BE2C (cell line): ENCODE results near the gene USP7.

ENCODE experiments used
- DNase-seq: peaks from one replicate; pipeline ENCODE4 v3.0.0-alpha.2; 2020
- H3K27me3 ChIP-seq: fragments of 250-450 bp; sonication (Bioruptor Pico); 2 replicates; pipeline ENCODE4 v1.5.1; 2020; ENCODE audit warnings: mild to moderate bottlenecking
- H3K36me3 ChIP-seq: fragments of 250-450 bp; sonication (Bioruptor Pico); 2 replicates; pipeline ENCODE4 v1.5.1; 2020; ENCODE audit warnings: mild to moderate bottlenecking
- H3K4me1 ChIP-seq: fragments of 250-450 bp; sonication (Bioruptor Pico); 2 replicates; pipeline ENCODE4 v1.5.1; 2020
- H3K4me3 ChIP-seq: 2 replicates; pipeline ENCODE4 v1.5.1; 2011; ENCODE audit warnings: low read depth, low read length
- H3K9me3 ChIP-seq: fragments of 250-450 bp; sonication (Bioruptor Pico); 2 replicates; pipeline ENCODE4 v1.5.1; 2020
- TF ChIP-seq, protein P1 (sequence below): IDR thresholded peaks from 2 replicates; pipeline ENCODE4 v1.5.1; 2012; ENCODE audit warnings: mild to moderate bottlenecking, low read depth, low read length

Gene USP7

DNA sequence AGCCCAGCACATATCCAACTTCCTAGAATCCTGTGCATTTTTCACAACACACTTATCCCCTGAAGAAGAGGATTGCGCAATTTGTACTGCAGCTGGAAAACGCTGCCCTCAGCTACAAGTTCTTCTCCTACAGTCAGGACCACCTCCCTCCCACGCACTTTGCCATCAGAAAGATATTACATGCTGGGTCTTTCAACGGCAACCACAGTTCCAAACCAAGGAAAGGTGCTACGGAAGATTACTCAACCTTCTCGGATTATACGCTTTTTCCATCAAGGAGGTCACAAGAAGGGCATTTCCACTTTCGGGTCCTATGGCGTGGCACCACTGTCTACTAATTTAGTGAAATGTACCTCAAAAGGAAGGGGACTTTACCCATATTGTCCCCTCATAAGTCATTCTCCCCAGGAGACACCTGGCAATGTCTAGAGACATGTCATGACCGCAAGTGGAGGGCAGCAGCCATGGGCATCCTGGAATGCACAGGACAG lies 35.2 kb downstream of the USP7 start:
- H3K27me3 ChIP-seq, result no peaks in the 10 kb centered on the region
- no peaks in the 10 kb centered on the region for H3K9me3 ChIP-seq
- H3K4me1 ChIP-seq, result peaks cover 13% of the 10 kb centered on the region; the same call in 1 of the 2 replicates
- DNase-seq, result no peak
- peaks cover 51% of the 10 kb centered on the region for H3K36me3 ChIP-seq
- no peak overlapping the region for H3K4me3 ChIP-seq
- TF ChIP-seq, protein P1, sequence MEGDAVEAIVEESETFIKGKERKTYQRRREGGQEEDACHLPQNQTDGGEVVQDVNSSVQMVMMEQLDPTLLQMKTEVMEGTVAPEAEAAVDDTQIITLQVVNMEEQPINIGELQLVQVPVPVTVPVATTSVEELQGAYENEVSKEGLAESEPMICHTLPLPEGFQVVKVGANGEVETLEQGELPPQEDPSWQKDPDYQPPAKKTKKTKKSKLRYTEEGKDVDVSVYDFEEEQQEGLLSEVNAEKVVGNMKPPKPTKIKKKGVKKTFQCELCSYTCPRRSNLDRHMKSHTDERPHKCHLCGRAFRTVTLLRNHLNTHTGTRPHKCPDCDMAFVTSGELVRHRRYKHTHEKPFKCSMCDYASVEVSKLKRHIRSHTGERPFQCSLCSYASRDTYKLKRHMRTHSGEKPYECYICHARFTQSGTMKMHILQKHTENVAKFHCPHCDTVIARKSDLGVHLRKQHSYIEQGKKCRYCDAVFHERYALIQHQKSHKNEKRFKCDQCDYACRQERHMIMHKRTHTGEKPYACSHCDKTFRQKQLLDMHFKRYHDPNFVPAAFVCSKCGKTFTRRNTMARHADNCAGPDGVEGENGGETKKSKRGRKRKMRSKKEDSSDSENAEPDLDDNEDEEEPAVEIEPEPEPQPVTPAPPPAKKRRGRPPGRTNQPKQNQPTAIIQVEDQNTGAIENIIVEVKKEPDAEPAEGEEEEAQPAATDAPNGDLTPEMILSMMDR, result no peak

DNA sequence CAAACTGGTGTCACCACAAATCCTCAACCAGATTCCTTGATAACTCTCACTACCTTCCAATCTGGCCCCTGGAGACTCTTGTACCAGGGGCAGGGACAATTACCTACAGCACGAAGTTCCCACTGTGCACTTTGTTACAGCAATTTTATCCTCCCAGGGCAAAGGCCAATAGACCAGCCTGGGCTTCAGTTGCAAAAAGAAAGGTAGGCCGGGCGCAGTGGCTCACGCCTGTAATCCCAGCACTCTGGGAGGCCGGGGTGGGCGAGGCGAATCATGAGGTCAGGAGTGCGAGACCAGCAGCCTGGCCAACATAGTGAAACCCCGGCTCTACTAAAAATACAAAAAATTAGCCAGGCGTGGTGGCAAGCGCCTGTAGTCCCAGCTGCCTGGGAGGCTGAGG lies 36.9 kb downstream of the USP7 start:
- Histone ChIP-seq H3K36me3 (peaks cover 61% of the 10 kb centered on the region), H3K9me3 (no peaks in the 10 kb centered on the region), H3K4me3 (no peak overlapping the region), H3K27me3 (no peaks in the 10 kb centered on the region), H3K4me1 (peaks cover 15% of the 10 kb centered on the region; the same call in 1 of the 2 replicates)
- DNase-seq, result no peak
- TF ChIP-seq, protein P1, result no peak

DNA sequence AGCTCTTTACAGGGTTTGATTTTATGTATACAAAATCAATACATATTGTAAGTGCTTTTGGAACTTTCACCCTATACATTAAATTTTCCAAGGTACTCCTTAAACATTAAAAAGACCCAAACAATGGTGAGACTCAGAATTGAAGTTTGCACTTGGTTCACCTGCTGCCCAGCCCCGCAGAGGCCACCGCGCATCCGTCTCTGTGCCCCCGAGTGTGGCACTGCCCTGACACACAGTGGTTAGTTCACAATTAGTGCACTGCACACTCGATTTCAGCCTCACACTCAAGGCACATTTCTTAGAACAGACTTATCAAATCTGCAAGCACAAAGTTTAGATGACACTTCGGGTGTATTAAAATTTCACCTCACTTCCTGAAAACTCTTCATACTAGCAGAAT lies 38.3 kb downstream of the USP7 start:
- peaks cover 74% of the 10 kb centered on the region for H3K36me3 ChIP-seq
- H3K4me1 ChIP-seq, result peaks cover 13% of the 10 kb centered on the region; the same call in 1 of the 2 replicates
- H3K9me3 ChIP-seq, result no peaks in the 10 kb centered on the region
- DNase-seq, result no peak
- TF ChIP-seq, protein P1, result no peak
- H3K4me3 ChIP-seq, result no peak overlapping the region
- no peaks in the 10 kb centered on the region for H3K27me3 ChIP-seq

DNA sequence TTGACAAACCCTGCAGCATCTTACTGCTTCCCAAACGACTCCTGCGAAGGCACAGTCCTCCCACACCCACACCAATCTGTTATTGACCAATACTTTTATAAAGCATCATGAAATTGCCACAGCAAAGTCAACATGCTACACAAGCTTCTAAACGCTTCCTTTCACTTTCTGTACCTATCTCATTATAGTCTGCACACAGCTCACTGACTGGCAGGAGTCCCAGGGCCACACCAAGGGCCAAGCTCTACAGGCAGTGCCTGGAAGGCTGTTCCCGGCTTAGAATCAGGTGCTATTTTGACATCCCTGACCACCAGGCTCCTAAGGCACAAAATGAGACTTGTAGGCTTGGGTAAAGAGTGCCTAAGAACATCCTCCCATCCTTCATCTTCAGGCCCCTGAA lies 39.5 kb downstream of the USP7 start:
- TF ChIP-seq, protein P1, result no peak
- H3K9me3 ChIP-seq, result no peaks in the 10 kb centered on the region
- peaks cover 77% of the 10 kb centered on the region for H3K36me3 ChIP-seq
- H3K4me1 ChIP-seq, result peaks cover 5% of the 10 kb centered on the region; the same call in 1 of the 2 replicates
- no peaks in the 10 kb centered on the region for H3K27me3 ChIP-seq
- H3K4me3 ChIP-seq, result no peak overlapping the region
- DNase-seq, result no peak

DNA sequence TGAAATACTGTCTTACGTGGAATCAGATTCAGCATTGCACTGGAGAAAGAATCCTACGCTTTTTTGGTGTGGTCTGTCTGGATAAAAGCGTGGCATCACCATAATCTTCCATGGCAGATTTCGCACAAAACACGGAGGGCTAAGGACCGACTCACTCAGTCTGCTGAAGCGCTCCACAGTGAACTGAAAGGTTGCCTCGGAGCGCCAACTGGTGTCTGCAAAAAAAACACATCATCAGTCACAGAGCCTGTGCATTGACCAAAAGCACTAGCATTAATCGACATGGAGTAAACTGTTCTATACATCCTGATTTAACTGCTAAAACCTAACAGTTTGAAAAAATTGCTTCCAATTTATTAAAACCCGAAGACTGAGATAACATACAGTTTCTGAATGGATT lies 40.5 kb downstream of the USP7 start:
- Histone ChIP-seq H3K36me3 (peaks cover 77% of the 10 kb centered on the region), H3K4me1 (peaks cover 3% of the 10 kb centered on the region; the same call in 1 of the 2 replicates), H3K4me3 (no peak overlapping the region), H3K27me3 (no peaks in the 10 kb centered on the region), H3K9me3 (no peaks in the 10 kb centered on the region)
- DNase-seq, result no peak
- TF ChIP-seq, protein P1, result peak; percentile 19; the same call in 1 of the 2 replicates

DNA sequence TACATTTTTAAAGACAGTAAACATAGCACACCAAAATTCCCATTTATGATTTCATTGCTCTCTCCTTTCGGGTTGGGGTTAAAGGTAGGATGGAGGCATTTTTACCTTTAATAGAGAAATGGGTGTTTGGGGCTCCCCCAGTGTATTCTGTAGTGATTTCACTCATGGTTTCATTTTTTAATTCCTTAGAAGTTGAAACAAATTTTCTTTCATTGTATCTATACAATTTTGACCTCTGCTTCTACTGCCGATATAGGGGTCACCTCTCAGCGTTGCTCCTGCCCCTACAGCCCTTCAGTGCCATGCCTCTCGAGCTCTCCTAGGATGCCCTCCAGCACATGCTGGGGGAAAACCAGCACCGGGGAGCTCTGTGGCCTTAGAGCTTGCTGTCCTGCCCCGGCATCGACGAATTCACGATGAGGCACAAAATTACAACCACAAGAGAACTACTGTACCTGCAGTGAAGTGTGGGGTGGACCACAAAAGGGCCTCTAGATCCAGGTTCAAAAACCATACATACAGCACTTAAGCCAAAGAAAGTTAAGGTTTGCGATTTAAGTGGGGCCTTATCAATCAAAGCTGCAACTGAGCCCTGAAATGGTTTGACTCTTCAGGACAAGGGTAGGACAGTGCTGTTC lies 42.2 kb downstream of the USP7 start:
- DNase-seq, result no peak
- peaks cover 80% of the 10 kb centered on the region for H3K36me3 ChIP-seq

More for the DNA sequence above, 42.2 kb downstream of the USP7 start:
- Histone ChIP-seq H3K27me3 (no peaks in the 10 kb centered on the region), H3K9me3 (no peaks in the 10 kb centered on the region), H3K4me3 (no peak overlapping the region), H3K4me1 (peaks cover 3% of the 10 kb centered on the region; the same call in 1 of the 2 replicates)
- TF ChIP-seq, protein P1, result no peak
